ENCODE data around the gene PCDHGA5.
"Not testable (repeated sequence)": the region's sequence is repeated elsewhere in the genome, so short reads cannot be mapped to it uniquely, and the experiment has no call there.

The PCDHGA5 gene

DNA sequence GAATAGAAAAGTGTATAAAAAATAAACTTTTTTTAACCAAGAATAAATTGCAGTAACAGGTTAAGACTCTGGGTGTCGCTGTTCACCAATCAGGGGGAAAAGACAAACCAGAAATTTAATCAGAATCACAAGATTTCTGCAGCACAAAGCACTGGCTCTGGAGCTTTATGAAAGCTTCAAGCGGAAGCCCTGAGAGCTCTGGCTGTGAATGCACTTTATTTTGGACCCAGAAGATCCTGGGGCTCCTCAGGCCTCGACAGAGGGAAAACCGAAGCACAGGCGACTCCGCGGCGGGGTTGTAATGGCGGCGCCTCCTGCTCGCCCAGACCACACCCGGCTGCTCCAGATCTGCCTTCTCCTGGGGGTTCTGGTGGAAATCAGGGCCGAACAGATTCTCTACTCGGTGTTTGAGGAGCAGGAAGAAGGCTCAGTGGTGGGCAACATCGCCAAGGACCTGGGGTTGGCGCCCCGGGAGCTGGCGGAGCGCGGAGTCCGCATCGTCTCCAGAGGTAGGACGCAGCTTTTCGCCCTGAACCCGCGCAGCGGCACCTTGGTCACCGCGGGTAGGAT, 9.0 kb upstream of the PCDHGA5 start, which contains the start of gene PCDHGA4:
Gene PCDHGA4, plus strand, starts transcription at position 122 of the 570 bp plus-strand sequence. Its CDS starts 87 bp downstream, at position 209.
- DNase-seq: no peak

DNA sequence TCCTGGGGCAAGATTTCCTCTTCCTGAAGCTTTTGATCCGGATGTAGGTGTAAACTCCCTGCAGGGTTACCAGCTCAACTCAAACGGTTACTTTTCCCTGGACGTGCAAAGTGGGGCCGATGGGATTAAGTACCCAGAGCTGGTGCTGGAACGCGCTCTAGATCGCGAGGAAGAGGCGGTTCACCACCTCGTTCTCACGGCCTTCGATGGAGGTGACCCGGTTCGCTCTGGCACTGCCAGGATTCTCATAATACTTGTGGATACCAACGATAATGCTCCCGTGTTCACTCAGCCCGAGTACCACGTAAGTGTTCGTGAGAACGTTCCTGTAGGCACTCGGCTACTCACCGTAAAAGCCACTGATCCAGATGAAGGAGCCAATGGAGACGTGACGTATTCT, 8.3 kb upstream of the PCDHGA5 start:
- no peak for DNase-seq

DNA sequence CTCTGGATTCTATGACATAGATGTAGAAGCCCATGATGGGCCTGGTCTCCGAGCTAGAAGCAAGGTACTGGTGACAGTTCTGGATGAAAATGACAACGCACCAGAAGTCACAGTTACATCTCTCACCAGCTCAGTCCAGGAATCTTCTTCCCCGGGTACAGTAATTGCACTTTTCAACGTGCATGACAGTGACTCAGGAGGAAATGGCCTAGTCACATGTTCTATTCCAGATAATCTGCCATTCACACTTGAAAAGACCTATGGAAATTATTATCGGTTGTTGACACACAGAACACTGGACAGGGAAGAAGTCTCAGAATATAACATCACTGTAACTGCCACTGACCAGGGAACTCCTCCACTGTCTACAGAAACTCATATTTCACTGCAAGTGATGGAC, 7.8 kb upstream of the PCDHGA5 start:
- DNase-seq: no peak

DNA sequence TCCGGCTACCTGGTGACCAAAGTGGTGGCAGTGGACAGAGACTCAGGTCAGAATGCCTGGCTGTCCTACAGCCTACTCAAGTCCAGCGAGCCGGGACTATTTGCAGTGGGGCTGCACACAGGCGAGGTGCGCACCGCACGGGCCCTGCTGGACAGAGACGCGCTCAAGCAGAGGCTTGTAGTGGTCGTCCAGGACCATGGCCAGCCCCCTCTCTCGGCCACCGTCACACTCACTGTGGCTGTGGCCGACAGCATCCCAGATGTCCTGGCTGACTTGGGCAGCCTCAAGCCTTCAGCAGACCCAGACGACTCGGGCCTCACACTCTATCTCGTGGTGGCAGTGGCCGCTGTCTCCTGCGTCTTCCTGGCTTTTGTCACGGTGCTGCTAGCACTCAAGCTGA, 7.0 kb upstream of the PCDHGA5 start:
- no peak for DNase-seq

DNA sequence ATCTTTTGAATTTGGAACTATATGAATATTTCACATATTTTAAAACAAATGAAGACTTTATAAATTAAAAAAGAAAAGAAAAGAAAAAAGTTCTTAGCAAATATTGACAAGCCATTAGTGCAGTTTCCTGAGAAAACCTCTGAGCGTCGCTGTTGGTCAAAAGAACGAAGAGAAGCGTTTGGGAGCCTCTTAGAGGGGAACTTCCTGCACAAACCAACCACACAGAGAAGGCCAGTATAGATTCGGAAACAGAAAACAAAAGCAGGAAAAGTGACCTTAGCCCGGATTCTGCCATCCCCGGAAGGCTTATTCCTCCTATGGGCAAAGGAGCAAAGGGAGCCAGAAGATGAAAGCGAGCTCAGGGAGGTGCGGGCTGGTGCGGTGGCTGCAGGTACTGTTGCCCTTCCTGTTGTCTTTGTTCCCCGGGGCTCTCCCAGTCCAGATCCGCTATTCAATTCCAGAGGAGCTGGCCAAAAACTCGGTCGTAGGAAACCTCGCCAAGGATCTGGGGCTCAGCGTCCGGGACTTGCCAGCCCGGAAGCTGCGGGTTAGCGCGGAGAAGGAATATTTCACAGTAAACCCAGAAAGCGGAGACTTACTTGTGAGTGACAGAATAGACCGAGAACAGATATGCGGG, 4.1 kb upstream of the PCDHGA5 start, which contains the start of gene PCDHGB2:
Gene PCDHGB2, plus strand, starts transcription at position 205 of the 637 bp plus-strand sequence. Its CDS starts 142 bp downstream, at position 347.
- DNase-seq: no peak

GRCh38 chr5:141360685-141361084, 3.3 kb upstream of the PCDHGA5 start:
- no peak for DNase-seq

DNA sequence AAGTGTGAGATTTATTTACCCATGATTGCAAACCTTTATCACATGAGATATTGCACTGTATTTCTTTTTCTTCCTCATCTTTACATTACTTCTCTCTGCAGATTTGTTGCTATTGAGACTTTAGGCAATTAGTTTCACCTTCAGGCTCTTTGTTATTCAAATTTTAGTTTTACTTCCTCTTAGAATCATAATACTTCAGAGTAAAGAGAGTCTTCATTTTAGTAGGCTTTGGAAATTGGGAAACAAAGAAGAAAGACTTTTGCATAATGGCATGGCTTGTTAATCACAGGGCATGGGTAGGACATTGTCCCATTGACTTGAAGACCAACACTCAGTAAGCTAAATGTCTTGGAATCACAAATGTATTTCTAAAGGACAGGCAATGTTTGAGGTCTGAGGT, 1.2 kb upstream of the PCDHGA5 start:
- DNase-seq: no peak

- no peak for DNase-seq
These were observed 2.3 kb downstream of the PCDHGA5 start for GRCh38 chr5:141366016-141366896.

DNA sequence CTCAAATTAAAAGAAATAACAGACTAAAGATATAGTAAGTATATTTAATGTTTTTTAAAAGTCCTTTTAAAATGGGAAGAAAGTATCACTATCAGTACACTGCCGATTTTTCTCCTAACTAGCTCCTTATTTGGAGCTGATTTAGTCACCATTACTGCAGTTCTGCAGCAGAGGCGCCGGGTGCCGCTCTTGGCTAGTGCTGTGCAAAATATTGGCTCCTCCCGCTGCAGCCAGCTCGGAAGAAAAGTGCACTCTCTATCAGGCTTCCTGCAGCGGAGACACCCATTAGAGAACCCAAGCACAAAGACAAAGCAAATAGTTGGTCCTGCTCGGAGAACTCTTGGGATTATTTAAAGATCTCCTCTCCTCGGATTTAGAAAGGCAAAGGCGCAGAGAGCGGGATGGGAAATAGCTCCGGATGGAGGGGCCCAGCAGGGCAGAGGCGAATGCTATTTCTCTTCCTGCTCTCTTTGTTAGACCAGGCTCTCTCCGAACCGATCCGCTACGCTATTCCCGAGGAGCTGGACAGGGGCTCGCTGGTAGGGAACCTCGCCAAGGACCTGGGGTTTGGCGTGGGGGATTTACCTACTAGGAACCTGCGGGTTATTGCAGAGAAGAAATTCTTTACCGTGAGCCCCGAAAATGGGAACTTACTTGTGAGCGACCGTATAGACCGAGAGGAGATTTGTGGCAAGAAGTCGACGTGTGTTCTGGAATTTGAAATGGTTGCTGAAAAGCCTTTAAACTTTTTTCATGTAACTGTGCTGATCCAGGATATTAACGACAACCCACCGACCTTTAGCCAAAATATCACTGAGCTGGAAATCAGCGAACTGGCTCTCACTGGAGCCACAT, 6.3 kb downstream of the PCDHGA5 start, which contains the start of gene PCDHGB3:
Gene PCDHGB3, plus strand, starts transcription at position 249 of the 855 bp plus-strand sequence. Its CDS starts 153 bp downstream, at position 402.
- DNase-seq: no peak

- no peak for DNase-seq
These were observed 7.9 kb downstream of the PCDHGA5 start for GRCh38 chr5:141371572-141372475.

DNA sequence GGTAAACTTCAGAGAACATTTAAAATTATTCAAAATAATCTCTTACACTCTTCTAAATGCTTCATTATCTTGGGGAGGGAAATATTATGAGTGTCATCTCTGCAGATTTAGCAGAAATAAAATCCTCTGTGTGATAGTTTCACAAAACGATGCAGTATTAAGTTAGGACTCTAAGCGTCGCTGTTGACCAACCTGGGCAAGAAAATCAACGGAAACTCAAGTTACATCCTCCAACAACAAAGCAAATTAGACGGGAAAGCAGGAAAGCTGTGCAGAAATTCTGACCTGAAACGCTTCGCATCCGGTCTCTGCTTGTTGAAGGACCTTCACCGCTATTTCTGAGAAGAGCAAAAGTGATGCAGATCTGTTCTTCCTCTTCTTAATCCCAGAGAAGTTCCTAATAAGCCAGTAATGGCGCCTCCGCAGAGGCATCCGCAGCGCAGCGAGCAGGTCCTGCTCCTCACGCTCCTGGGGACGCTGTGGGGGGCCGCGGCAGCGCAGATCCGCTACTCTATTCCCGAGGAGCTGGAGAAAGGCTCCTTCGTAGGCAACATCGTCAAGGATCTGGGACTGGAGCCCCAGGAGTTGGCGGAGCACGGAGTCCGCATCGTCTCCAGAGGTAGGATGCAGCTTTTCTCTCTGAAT, 9.8 kb downstream of the PCDHGA5 start, which contains the start of gene PCDHGA6:
Gene PCDHGA6, plus strand, starts transcription at position 219 of the 645 bp plus-strand sequence. Its CDS starts 193 bp downstream, at position 412.
- no peak for DNase-seq

DNA sequence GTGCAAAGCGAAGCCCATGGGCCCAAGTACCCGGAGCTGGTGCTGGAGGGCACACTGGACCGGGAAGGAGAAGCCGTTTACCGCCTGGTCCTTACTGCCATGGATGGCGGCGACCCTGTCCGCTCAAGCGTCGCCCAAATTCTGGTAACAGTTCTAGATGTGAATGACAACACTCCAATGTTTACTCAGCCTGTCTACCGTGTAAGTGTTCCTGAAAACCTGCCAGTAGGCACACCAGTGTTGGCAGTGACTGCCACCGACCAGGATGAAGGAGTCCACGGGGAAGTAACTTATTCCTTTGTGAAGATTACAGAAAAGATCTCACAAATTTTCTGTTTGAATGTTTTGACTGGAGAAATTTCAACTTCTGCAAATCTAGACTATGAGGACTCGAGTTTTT, 10.7 kb downstream of the PCDHGA5 start:
- no peak for DNase-seq

GRCh38 chr5:141375444-141376155, 11.6 kb downstream of the PCDHGA5 start:
- DNase-seq: not testable (repeated sequence)

- DNase-seq: no peak
These were observed 18.7 kb downstream of the PCDHGA5 start, which contains the start of gene PCDHGA7 for GRCh38 chr5:141382469-141383294. Gene PCDHGA7 (plus strand): TSS chr5:141382742. CDS start chr5:141382900, 158 bp downstream.

GRCh38 chr5:141383345-141383744, 19.4 kb downstream of the PCDHGA5 start:
- DNase-seq: no peak

- no peak for DNase-seq
These were observed 20.7 kb downstream of the PCDHGA5 start for GRCh38 chr5:141384471-141385267.

DNA sequence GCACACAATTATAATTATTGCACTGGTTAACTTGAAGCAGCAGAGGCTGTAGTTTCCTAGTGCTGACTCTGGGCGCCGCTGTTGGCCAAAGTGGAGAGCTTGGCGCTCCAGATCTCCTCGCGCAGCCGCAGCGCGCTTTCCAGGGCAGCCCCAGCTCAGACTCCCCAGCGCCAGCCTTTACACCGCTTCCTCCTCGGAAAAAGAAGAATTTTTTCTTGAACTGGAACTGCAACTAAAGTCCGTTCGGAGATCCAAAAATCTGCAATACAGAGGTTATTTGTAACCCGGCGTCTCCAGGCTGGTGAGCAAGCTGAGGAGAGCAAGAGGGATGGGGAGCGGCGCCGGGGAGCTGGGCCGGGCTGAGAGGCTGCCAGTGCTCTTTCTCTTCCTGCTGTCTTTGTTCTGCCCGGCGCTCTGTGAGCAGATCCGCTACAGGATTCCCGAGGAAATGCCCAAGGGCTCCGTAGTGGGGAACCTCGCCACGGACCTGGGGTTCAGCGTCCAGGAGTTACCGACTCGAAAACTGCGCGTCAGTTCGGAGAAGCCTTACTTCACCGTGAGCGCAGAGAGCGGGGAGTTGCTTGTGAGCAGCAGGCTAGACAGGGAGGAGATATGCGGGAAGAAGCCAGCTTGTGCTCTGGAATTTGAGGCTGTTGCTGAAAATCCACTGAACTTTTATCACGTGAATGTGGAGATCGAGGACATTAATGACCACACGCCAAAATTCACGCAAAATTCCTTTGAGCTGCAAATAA, 23.8 kb downstream of the PCDHGA5 start, which contains the start of gene PCDHGB4:
Gene PCDHGB4, plus strand, starts transcription at position 142 of the 755 bp plus-strand sequence. Its CDS starts 187 bp downstream, at position 329.
- not testable (repeated sequence) for DNase-seq

Data from NCI-H2171 (cell line).